SJCRH30 (cell line): ENCODE data around the gene RAB40C. TPM values are rescaled to one million over a fixed set of nuclear protein-coding genes. Genes with fewer than 3 reads are reported as not detected.

ENCODE experiments used
- total RNA-seq: library from RNA; depleted of rRNA; stranded (reverse); fragments of >200 nt; shearing (Covaris generic); gene quantifications from 2 replicates; pipeline ENCODE4 v1.2.3, GENCODE V29; 2014; rRNA removed

RAB40C gene
- total RNA-seq, 1 experiment from 2014 or later = 14.4 TPM

Other genes with a start within 250 kb of the RAB40C start
- gene AXIN1, start 237.3 kb upstream of the RAB40C start, total RNA-seq = 20.9 and 21.1 TPM in 2 replicates
- 81.4 and 96.8 TPM in 2 replicates for gene MRPL28, start 219.5 kb upstream of the RAB40C start, total RNA-seq
- 25.6 and 27.5 TPM in 2 replicates for gene PGAP6, start 208.1 kb upstream of the RAB40C start, total RNA-seq
- gene NME4, start 192.9 kb upstream of the RAB40C start, total RNA-seq = 140 and 149 TPM in 2 replicates
- 4.8 and 5.7 TPM in 2 replicates for gene DECR2, start 188.2 kb upstream of the RAB40C start, total RNA-seq
- gene RAB11FIP3, start 164.4 kb upstream of the RAB40C start, total RNA-seq = 28.6 and 30.2 TPM in 2 replicates
- 48.8 and 54.0 TPM in 2 replicates for gene CAPN15, start 62.4 kb upstream of the RAB40C start, total RNA-seq
- not detected in 2 replicates for gene PRR35, start 29.7 kb upstream of the RAB40C start, total RNA-seq
- gene NHLRC4, start 23.1 kb upstream of the RAB40C start, total RNA-seq = 0.08 TPM in 1 of 2 replicates, not detected in the other
- 20.9 and 24.4 TPM in 2 replicates for gene PIGQ, start 20.1 kb upstream of the RAB40C start, total RNA-seq
- 0.04 and 0.05 TPM in 2 replicates for gene WFIKKN1, start 40.9 kb downstream of the RAB40C start, total RNA-seq
- 60.9 and 72.6 TPM in 2 replicates for gene METTL26, start 46.2 kb downstream of the RAB40C start, total RNA-seq
- gene MCRIP2, start 51.8 kb downstream of the RAB40C start, total RNA-seq = 3.3 and 4.6 TPM in 2 replicates
- gene WDR90, start 59.3 kb downstream of the RAB40C start, total RNA-seq = 10.5 and 18.3 TPM in 2 replicates
- 41.0 and 66.2 TPM in 2 replicates for gene RHOT2, start 78.1 kb downstream of the RAB40C start, total RNA-seq
- gene RHBDL1, start 85.6 kb downstream of the RAB40C start, total RNA-seq = 0.94 and 2.5 TPM in 2 replicates
- 46.0 and 49.2 TPM in 2 replicates for gene STUB1, start 90.3 kb downstream of the RAB40C start, total RNA-seq
- 22.7 and 23.4 TPM in 2 replicates for gene JMJD8, start 94.3 kb downstream of the RAB40C start, total RNA-seq
- gene WDR24, start 100.3 kb downstream of the RAB40C start, total RNA-seq = 5.6 and 6.2 TPM in 2 replicates
- 1.7 and 1.8 TPM in 2 replicates for gene FBXL16, start 115.7 kb downstream of the RAB40C start, total RNA-seq
- 61.7 and 77.6 TPM in 2 replicates for gene METRN, start 125.1 kb downstream of the RAB40C start, total RNA-seq
- 11.4 and 11.7 TPM in 2 replicates for gene ANTKMT, start 131.1 kb downstream of the RAB40C start, total RNA-seq
- gene CCDC78, start 136.4 kb downstream of the RAB40C start, total RNA-seq = 4.5 and 5.0 TPM in 2 replicates
- gene HAGHL, start 137.0 kb downstream of the RAB40C start, total RNA-seq = 6.0 and 8.9 TPM in 2 replicates
- 30.2 and 31.5 TPM in 2 replicates for gene CIAO3, start 150.9 kb downstream of the RAB40C start, total RNA-seq
- gene MSLN, start 170.7 kb downstream of the RAB40C start, total RNA-seq = not detected in 2 replicates
- 35.5 and 38.7 TPM in 2 replicates for gene RPUSD1, start 198.3 kb downstream of the RAB40C start, total RNA-seq
- 34.5 and 46.0 TPM in 2 replicates for gene CHTF18, start 198.6 kb downstream of the RAB40C start, total RNA-seq
- gene GNG13, start 210.7 kb downstream of the RAB40C start, total RNA-seq = not detected in 2 replicates